WTC11 (cell line): ENCODE measurements around the gene GRIN2A. TPM values are rescaled to one million over a fixed set of nuclear protein-coding genes. Genes with fewer than 3 reads are reported as not detected.

ENCODE experiments used
- ATAC-seq: fragments of 200-7000 bp; cut with Tn5 transposase; 2 replicates; pipeline ENCODE4 v1.10.0; 2021; ENCODE audit warnings: mild to moderate bottlenecking, moderate library complexity
- CTCF ChIA-PET: fragments of 300-600 bp; sonication (Branson Sonifier 250); formaldehyde crosslinking; loops from one replicate; lab custom pipeline; 2021; ENCODE audit warnings: antibody characterized with exemption; lab: Charles Lee
- POLR2A ChIA-PET: fragments of 350-600 bp; sonication (Branson Sonifier 250); formaldehyde crosslinking; loops from one replicate; lab custom pipeline; 2021; ENCODE audit warnings: antibody characterized with exemption; lab: Charles Lee
- DNase-seq: peaks from one replicate; pipeline ENCODE4 v3.0.0; 2021; ENCODE audit warnings: low spot score
- H3K27ac Mint-ChIP-seq: 2 replicates; pipeline ENCODE4 v1.8.0; 2021; ENCODE audit warnings: mixed read lengths
- H3K27me3 Mint-ChIP-seq: 2 replicates; pipeline ENCODE4 v1.8.0; 2021; ENCODE audit warnings: low read depth, mild to moderate bottlenecking, moderate library complexity, mixed read lengths
- H3K36me3 Mint-ChIP-seq: 2 replicates; pipeline ENCODE4 v1.8.0; 2021; ENCODE audit warnings: mixed read lengths
- H3K4me1 Mint-ChIP-seq: 2 replicates; pipeline ENCODE4 v1.8.0; 2022; ENCODE audit warnings: mixed read lengths
- H3K4me3 Mint-ChIP-seq: 2 replicates; pipeline ENCODE4 v1.8.0; 2021; ENCODE audit warnings: mild to moderate bottlenecking, moderate library complexity, mixed read lengths
- H3K9me3 Mint-ChIP-seq: 2 replicates; pipeline ENCODE4 v1.8.0; 2021; ENCODE audit warnings: mixed read lengths
- AFF4 ChIP-seq: sonication (generic); formaldehyde crosslinking; IDR thresholded peaks from 2 replicates; pipeline ENCODE4 v1.8.1; 2023; ENCODE audit warnings: mild to moderate bottlenecking, missing genetic modification reagents, borderline replicate concordance
- AR ChIP-seq: fragments of 250-450 bp; sonication (Bioruptor Pico); IDR thresholded peaks from 2 replicates; pipeline ENCODE4 v1.9.0; 2021; ENCODE audit warnings: mild to moderate bottlenecking
- CBFB ChIP-seq: sonication (generic); formaldehyde crosslinking; IDR thresholded peaks from 2 replicates; pipeline ENCODE4 v1.8.1; 2022; ENCODE audit warnings: mild to moderate bottlenecking, low read depth, missing genetic modification reagents
- E2F4 ChIP-seq: sonication (generic); formaldehyde crosslinking; IDR thresholded peaks from 2 replicates; pipeline ENCODE4 v1.8.1; 2022; ENCODE audit warnings: low read depth, mild to moderate bottlenecking, moderate library complexity, missing genetic modification reagents, borderline replicate concordance
- EMX1 ChIP-seq: fragments of 250-450 bp; sonication (Bioruptor Pico); IDR thresholded peaks from 2 replicates; pipeline ENCODE4 v1.8.0; 2021; ENCODE audit warnings: mild to moderate bottlenecking
- ETV6 ChIP-seq: sonication (generic); formaldehyde crosslinking; IDR thresholded peaks from 2 replicates; pipeline ENCODE4 v1.8.1; 2022; ENCODE audit warnings: mild to moderate bottlenecking, missing genetic modification reagents
- FOXJ3 ChIP-seq: sonication (generic); formaldehyde crosslinking; IDR thresholded peaks from 2 replicates; pipeline ENCODE4 v1.9.0; 2021; ENCODE audit warnings: missing genetic modification reagents, mild to moderate bottlenecking, borderline replicate concordance
- GRHL2 ChIP-seq: fragments of 250-450 bp; sonication (Bioruptor Pico); IDR thresholded peaks from 2 replicates; pipeline ENCODE4 v1.8.0; 2022; ENCODE audit warnings: mild to moderate bottlenecking, moderate library complexity; ENCODE audit not compliant: insufficient replicate concordance, severe bottlenecking
- GTF2I ChIP-seq: fragments of 250-450 bp; sonication (Bioruptor Pico); conservative IDR thresholded peaks from 2 replicates; pipeline ENCODE4 v1.4.0; 2021; ENCODE audit warnings: mild to moderate bottlenecking
- NFE2L1 ChIP-seq: sonication (generic); formaldehyde crosslinking; IDR thresholded peaks from 2 replicates; pipeline ENCODE4 v1.8.1; 2023; ENCODE audit warnings: missing genetic modification reagents
- NFYB ChIP-seq: sonication (generic); formaldehyde crosslinking; conservative IDR thresholded peaks from 2 replicates; pipeline ENCODE4 v1.8.0; 2022; ENCODE audit warnings: low read depth, missing genetic modification reagents
- NR2C2 ChIP-seq: sonication (generic); formaldehyde crosslinking; IDR thresholded peaks from 2 replicates; pipeline ENCODE4 v1.8.0; 2022; ENCODE audit warnings: mild to moderate bottlenecking, missing genetic modification reagents
- PREB ChIP-seq: sonication (generic); formaldehyde crosslinking; IDR thresholded peaks from 2 replicates; pipeline ENCODE4 v1.8.1; 2022; ENCODE audit warnings: mild to moderate bottlenecking, missing genetic modification reagents, moderate library complexity, borderline replicate concordance
- SMAD4 ChIP-seq: sonication (generic); formaldehyde crosslinking; IDR thresholded peaks from 2 replicates; pipeline ENCODE4 v1.8.0; 2022; ENCODE audit warnings: mild to moderate bottlenecking, missing genetic modification reagents
- USF2 ChIP-seq: sonication (generic); formaldehyde crosslinking; IDR thresholded peaks from 2 replicates; pipeline ENCODE4 v1.8.1; 2023; ENCODE audit warnings: mild to moderate bottlenecking, missing genetic modification reagents, moderate library complexity
- ZNF138 ChIP-seq: sonication (generic); formaldehyde crosslinking; conservative IDR thresholded peaks from 2 replicates; pipeline ENCODE4 v1.8.1; 2022; ENCODE audit warnings: mild to moderate bottlenecking, moderate library complexity, missing genetic modification reagents
- ZNF219 ChIP-seq: sonication (generic); formaldehyde crosslinking; IDR thresholded peaks from 2 replicates; pipeline ENCODE4 v1.8.0; 2023; ENCODE audit warnings: missing genetic modification reagents, mild to moderate bottlenecking, borderline replicate concordance
- ZNF317 ChIP-seq: sonication (generic); formaldehyde crosslinking; IDR thresholded peaks from 2 replicates; pipeline ENCODE4 v1.8.1; 2023; ENCODE audit warnings: low read depth, mild to moderate bottlenecking, moderate library complexity, missing genetic modification reagents, borderline replicate concordance
- ZNF416 ChIP-seq: fragments of 250-450 bp; sonication (Bioruptor Pico); IDR thresholded peaks from 2 replicates; pipeline ENCODE4 v1.9.0; 2021; ENCODE audit warnings: mild to moderate bottlenecking, inconsistent platforms
- ZSCAN18 ChIP-seq: fragments of 250-450 bp; sonication (Bioruptor Pico); IDR thresholded peaks from 2 replicates; pipeline ENCODE4 v2.1.2; 2022; ENCODE audit warnings: mild to moderate bottlenecking, moderate library complexity
- total RNA-seq: library from RNA; stranded (reverse); gene quantifications from 3 replicates; pipeline ENCODE4 v1.2.3, GENCODE V29; 2021

GRIN2A gene
- total RNA-seq, 1 experiment from 2014 or later, result 3.5 TPM

DNA sequence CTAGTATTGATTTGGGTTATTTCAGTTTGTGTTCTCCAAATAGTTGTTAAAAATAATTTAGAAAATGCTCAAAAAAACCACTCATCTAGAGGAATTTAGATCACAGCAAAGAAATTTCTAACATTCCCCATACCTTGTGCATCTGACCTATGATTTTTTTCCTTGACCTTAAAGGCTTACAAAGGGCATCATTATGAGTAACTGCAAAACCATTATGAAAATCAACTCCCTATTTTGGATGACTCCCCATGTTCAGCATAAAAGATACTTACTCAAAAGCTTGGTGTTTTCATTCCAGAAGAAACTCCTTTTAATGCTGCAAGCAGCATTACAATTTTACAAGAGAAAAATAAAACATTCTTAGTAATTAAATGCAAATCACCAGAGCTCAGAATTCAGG is 83.2 kb downstream of the GRIN2A start:
- no peaks in the 10 kb centered on the region for H3K36me3 Mint-ChIP-seq
- ATAC-seq, result no peak
- no peak for TF ChIP-seq NR2C2 (CRISPR knock-in tag)
- TF ChIP-seq GTF2I (CRISPR knock-in tag), result no peak
- no peak for TF ChIP-seq USF2 (CRISPR knock-in tag)
- TF ChIP-seq AFF4 (CRISPR knock-in tag), result no peak
- TF ChIP-seq ZNF219 (CRISPR knock-in tag), result no peak
- TF ChIP-seq SMAD4 (CRISPR knock-in tag), result no peak
- no peak for TF ChIP-seq ZNF317
- no peak for TF ChIP-seq FOXJ3 (CRISPR knock-in tag)
- no peak for TF ChIP-seq PREB
- no peak for DNase-seq
- ChIA-PET CTCF (no interaction called here), POLR2A (no interaction called here)
- H3K4me3 Mint-ChIP-seq, result no peak overlapping the region
- H3K27me3 Mint-ChIP-seq, result peaks cover 2% of the 10 kb centered on the region; the same call in 1 of the 2 replicates
- H3K27ac Mint-ChIP-seq, result no peak overlapping the region
- H3K9me3 Mint-ChIP-seq, result peaks cover 37% of the 10 kb centered on the region
- H3K4me1 Mint-ChIP-seq, result peaks cover 3% of the 10 kb centered on the region; the same call in 1 of the 2 replicates

DNA sequence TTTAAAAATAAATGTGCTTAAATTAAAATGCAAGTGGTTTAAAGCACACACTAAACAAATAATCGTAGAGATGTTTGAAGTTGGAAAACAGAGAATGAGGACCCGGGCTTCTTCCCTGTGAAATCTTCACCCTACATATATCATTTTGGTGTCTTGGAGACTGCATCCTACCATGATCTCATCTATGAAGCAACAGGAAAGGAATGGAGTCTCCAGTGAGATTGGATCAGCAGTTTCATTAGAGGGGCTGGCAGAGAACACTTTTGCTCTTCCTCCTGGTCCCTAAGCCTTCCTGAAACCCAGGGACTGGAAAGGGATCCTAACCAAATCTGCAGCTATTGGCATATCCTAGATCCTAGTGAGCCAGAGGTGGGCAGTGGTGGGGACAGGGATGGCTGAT is 85.0 kb downstream of the GRIN2A start:
- peaks cover 2% of the 10 kb centered on the region; the same call in 1 of the 2 replicates for H3K27me3 Mint-ChIP-seq
- no peak overlapping the region for H3K27ac Mint-ChIP-seq

More for the DNA sequence above, 85.0 kb downstream of the GRIN2A start:
- Mint-ChIP-seq H3K36me3 (no peaks in the 10 kb centered on the region), H3K4me3 (no peak overlapping the region)
- no peak for ATAC-seq
- no peak for TF ChIP-seq ETV6 (CRISPR knock-in tag)
- no peak for TF ChIP-seq ZNF317
- TF ChIP-seq GRHL2 (CRISPR knock-in tag), result no peak
- TF ChIP-seq AR (CRISPR knock-in tag), result no peak
- TF ChIP-seq ZNF138 (CRISPR knock-in tag), result no peak
- TF ChIP-seq USF2 (CRISPR knock-in tag), result no peak
- TF ChIP-seq EMX1 (CRISPR knock-in tag), result no peak
- no peak for TF ChIP-seq E2F4 (CRISPR knock-in tag)
- TF ChIP-seq NFYB (CRISPR knock-in tag), result no peak
- TF ChIP-seq CBFB (CRISPR knock-in tag), result no peak
- no peak for TF ChIP-seq NFE2L1 (CRISPR knock-in tag)
- no peak for TF ChIP-seq ZSCAN18
- no peak for TF ChIP-seq ZNF416 (CRISPR knock-in tag)
- TF ChIP-seq, all 79 proteins: peak for 0
- H3K4me1 Mint-ChIP-seq, result no peaks in the 10 kb centered on the region; the same call in 1 of the 2 replicates
- CTCF ChIA-PET, result no interaction called here
- no peak for DNase-seq
- POLR2A ChIA-PET, result no interaction called here
- peaks cover 30% of the 10 kb centered on the region for H3K9me3 Mint-ChIP-seq
